Spleen (tissue), 7 donors: Measurements from ENCODE around the gene ADGRL3.

Experiments used
- POLR2A ChIP-seq, 3 donors: fragments of 450-650 bp; IDR thresholded peaks; one replicate each; pipeline ENCODE4 v1.5.1; 2017; ENCODE audit warnings: antibody characterized with exemption in 3 of 3, mild to moderate bottlenecking in 1 of 3
- POLR2AphosphoS5 ChIP-seq, 3 donors: sonication (generic); formaldehyde crosslinking; IDR thresholded peaks; one replicate each; pipeline ENCODE4 v1.5.1; 2017; ENCODE audit warnings: antibody characterized with exemption in 3 of 3
- TF ChIP-seq, protein P1 (sequence below), 11 experiments: fragments of 200-600 bp in 7 of 11; fragments of 450-650 bp in 4 of 11; sonication (generic) in 4 of 11; IDR thresholded peaks in 8 of 11; conservative IDR thresholded peaks in 3 of 11; 1 replicate in 7 of 11; 2 replicates in 4 of 11; pipeline versions ENCODE4 v1.4.0 to v1.8.0; 2016 to 2021; ENCODE audit warnings: antibody characterized with exemption in 11 of 11, inconsistent platforms in 4 of 11, mild to moderate bottlenecking in 1 of 11
- donor health status: DM: no; HTN: no; CAD: no; lungs with moderate emphysema.
- donor health status: DM: no; HTN: no; CAD: no.
- donor health status: DM: no; HTN: no; CAD: no.

DNA sequence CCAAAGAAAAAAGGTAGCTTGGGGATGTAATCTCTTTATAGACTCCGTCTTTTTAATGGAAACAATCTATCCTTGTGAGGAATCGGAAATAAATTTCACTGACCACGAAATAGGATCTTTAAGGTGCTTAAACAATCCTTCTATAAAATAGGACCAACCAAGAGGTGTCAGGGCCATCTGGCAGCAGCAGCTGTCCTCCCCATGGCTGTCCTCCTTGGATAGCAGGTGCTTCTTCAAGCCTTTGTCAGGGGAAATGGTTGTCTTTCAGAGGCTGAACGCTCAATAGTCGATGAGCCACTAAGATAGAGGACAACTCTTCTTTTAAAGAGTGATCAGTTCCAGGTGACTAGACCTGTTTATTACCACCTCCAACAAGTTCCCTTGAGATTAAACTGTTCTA lies 231.0 kb downstream of the ADGRL3 start:
- TF ChIP-seq POLR2AphosphoS5 (IDR thresholded peaks at IDR 0.05) (no peak), POLR2A (IDR thresholded peaks at IDR 0.05) (no peak)
- TF ChIP-seq, protein P1, sequence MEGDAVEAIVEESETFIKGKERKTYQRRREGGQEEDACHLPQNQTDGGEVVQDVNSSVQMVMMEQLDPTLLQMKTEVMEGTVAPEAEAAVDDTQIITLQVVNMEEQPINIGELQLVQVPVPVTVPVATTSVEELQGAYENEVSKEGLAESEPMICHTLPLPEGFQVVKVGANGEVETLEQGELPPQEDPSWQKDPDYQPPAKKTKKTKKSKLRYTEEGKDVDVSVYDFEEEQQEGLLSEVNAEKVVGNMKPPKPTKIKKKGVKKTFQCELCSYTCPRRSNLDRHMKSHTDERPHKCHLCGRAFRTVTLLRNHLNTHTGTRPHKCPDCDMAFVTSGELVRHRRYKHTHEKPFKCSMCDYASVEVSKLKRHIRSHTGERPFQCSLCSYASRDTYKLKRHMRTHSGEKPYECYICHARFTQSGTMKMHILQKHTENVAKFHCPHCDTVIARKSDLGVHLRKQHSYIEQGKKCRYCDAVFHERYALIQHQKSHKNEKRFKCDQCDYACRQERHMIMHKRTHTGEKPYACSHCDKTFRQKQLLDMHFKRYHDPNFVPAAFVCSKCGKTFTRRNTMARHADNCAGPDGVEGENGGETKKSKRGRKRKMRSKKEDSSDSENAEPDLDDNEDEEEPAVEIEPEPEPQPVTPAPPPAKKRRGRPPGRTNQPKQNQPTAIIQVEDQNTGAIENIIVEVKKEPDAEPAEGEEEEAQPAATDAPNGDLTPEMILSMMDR (IDR thresholded peaks at IDR 0.05 in 8 of 11, conservative IDR thresholded peaks at IDR 0.05 in 3 of 11) = no peak
